ENCODE data around the gene RABGAP1L.

Gene RABGAP1L

DNA sequence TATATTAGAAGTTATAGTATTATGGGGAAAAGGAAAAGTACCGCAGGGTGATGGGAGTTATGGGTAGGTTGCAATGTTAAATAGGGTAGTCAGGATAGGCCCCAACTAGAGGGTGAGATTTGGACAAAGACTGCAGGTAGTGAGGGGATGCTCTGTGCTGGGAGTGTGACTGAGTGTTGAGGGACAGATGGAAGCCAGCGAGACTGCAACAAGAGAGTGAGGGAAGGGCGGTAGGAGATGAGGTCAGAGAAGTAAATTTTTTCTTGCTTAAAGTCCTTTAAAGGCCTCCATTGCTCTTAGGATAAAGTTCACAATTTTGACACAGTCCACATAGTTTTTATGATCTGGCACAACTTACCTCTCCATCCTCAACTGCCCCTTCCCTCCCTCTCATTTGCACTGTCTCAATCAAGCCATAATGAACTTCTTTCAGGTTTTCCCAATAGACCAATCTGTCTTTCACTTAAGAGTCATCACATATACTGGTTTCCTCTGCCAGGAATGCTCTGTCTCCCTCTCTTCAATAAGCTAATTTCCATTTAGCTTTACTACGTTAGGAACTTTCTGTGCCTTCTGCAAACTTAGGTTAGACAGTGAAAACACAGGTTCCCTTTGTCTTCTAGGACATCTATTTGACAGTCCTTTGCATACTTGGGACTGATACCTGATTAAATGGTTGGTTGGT lies 602.7 kb downstream of the RABGAP1L start:
- no peak for DNase-seq (ENCODE audit: low read depth)

- no peak for DNase-seq (ENCODE audit: low read depth)
Measured at GRCh38 chr1:174764191-174764590, 604.9 kb downstream of the RABGAP1L start.

DNA sequence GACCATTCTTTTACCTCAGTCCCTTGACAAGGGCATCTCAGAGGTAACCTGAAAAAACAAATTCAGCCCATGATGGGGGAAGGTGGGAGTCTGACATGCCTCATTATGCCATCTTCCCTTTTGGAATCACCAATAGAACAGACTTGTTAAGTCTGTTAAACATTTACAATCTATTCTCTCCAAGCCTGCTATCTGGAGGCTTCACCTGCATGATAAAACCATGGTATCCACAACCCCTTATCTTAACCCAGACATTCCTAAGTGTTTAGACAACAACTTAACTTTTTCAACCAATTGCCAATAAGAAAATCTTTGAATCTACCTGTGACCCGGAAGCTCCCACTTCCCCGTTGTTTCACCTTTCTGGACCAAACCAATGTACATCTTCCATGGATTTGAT lies 607.4 kb downstream of the RABGAP1L start:
- DNase-seq (ENCODE audit: low read depth): no peak

DNA sequence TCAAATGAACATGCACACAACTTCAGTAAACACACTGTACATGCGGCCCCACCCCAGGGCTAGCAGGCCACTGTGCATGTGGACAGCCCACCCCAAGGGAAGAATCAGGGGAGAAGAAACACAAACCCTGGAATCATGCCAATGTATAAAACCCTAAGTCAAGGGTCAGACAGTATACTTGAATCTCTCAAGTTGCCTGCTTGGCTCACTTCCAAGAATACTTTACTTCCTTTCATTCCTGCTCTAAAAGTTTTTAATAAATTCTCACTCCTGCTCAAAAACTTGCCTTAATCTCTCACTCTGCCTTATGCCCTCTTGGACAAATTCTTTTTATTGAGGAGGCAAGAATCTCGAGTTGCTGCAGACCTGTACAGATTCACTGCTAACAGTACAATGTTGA lies 609.2 kb downstream of the RABGAP1L start:
- DNase-seq (ENCODE audit: low read depth): no peak

DNA sequence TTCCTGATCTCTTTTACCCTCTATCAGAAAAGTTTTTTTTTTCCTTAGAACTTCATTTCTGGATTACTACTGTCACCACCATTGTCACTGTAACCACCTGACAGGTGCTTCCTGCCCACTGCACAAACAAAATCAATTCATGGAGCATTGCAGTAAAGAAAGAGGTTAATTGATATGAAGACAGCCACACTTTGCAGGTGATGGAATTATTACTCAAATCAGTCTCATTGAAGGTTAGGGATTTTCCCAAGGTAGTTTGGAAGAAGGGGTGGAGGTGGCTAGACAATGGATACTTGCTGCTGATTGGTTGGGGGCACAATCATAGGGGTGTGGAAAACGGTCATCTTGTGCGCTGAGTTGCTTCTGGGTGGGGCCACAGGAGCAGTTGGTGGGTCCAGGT lies 609.6 kb downstream of the RABGAP1L start:
- no peak for DNase-seq (ENCODE audit: low read depth)

GRCh38 chr1:174769961-174770549 lies 610.7 kb downstream of the RABGAP1L start:
- no peak for DNase-seq (ENCODE audit: low read depth)

GRCh38 chr1:174775621-174776020 lies 616.3 kb downstream of the RABGAP1L start:
- DNase-seq (ENCODE audit: low read depth): no peak

GRCh38 chr1:174777262-174777661 lies 617.9 kb downstream of the RABGAP1L start:
- DNase-seq (ENCODE audit: low read depth): no peak

DNA sequence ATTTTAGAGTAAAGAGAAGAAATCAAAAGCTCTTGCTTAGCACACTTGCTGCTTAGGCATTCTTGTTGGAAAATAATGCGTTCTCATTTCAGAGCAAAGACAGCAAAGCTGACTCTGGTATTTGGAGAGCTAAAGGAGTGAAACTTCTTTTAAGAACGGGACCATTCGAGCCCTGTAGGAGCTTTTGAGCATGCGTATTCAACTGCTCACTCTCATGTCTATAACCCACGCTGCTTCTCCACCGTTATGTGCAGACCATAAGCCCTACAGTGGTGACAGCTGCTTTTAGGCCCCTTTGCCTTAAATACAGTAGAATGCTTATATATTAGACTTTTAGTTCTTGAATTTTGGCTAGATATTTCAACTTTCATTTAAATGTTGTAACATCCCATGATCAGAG lies 626.2 kb downstream of the RABGAP1L start:
- no peak for DNase-seq (ENCODE audit: low read depth)

DNA sequence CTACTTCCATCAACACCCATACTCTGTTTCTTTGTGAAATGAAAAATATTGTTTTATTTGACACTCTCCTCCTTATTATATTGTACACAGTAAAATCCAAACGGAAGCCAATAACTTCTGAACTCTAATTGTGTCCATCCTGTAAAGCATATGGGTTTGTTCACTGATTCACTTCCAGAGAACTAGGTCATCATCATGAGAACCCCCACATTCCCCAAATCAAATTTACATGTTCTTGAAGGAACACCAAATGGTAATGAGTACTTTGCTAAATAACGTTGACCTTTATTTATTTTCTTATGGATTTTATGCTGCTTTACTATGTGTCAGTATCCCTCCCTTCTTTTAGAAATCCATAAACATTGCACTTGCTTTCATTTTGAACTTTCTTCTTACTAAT lies 627.0 kb downstream of the RABGAP1L start:
- no peak for DNase-seq (ENCODE audit: low read depth)

DNA sequence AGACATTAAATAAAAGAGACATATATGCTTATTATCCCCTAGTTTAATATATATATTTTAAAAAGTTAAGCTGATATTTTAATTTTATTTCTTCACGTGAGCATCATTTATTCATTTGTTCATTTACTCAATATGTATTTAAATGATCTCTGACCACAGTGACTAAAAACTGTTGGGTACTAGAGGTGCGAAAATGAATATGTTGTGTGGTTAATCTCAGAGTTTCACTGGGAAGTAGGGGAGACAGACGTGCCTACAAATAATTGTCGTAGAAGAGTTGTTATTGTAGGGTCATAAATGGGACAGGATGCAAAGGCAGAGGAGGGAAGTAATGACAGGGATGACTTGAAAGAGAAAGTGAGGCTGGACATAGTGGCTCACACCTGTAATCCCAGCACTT lies 627.4 kb downstream of the RABGAP1L start:
- no peak for DNase-seq (ENCODE audit: low read depth)

GRCh38 chr1:174788981-174789380 lies 629.7 kb downstream of the RABGAP1L start:
- no peak for DNase-seq (ENCODE audit: low read depth)

DNA sequence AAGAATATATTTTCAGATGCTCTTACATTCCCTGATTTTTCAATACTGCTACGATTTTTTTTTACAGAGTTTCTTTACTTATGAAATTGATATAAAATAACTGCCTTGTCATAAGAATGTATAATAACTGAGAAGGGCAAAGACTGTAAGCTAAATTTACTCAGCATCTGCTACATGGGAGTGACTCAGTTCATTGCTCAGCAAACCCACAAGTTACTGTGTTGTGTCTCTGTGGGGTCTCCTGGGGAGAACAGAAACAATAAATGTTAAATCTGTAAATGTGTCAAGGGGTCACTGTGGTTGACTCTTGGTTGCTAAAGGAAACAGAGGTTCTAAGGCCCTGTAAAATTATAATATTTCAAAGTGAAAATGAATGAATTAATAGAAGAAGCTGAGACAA lies 630.1 kb downstream of the RABGAP1L start:
- no peak for DNase-seq (ENCODE audit: low read depth)

DNA sequence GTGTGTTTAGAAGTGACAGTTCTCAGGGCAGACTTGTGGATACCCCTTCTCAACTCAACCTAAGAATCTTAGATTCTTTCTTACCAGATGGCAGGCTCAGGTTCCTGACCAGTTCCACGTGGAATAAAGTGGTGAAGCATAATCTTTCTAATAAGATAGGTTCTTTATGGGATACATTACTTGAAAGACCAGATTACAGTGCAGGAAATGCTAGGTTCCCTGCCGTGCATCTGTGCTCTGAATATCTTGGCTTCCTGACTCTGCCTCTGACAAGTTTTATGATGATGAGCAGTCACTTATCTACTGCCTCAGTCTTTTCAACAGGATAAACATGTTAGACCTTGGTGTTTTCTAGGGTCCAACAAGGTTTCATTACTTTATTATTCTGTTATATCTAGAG lies 632.5 kb downstream of the RABGAP1L start:
- no peak for DNase-seq (ENCODE audit: low read depth)

DNA sequence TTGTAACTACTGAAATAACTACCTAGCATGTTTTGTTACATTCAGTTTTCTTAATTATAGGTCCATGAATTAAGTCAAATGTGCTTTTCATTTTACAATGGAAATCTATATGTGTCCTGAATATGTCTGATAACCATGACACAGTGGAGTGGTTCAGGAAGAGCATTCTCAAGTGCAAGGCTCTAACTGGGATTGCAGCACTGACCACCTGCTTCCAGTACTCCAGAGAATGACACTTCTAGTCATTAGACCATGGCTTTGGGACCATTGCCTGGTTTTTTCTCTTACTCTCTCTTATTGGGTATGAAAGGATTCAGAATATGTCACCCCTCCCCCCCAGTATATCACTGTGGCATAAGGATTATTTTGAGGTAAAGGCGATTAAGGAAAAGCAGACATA lies 635.5 kb downstream of the RABGAP1L start:
- no peak for DNase-seq (ENCODE audit: low read depth)

- DNase-seq (ENCODE audit: low read depth): no peak
Measured at GRCh38 chr1:174795806-174796205, 636.5 kb downstream of the RABGAP1L start.

DNA sequence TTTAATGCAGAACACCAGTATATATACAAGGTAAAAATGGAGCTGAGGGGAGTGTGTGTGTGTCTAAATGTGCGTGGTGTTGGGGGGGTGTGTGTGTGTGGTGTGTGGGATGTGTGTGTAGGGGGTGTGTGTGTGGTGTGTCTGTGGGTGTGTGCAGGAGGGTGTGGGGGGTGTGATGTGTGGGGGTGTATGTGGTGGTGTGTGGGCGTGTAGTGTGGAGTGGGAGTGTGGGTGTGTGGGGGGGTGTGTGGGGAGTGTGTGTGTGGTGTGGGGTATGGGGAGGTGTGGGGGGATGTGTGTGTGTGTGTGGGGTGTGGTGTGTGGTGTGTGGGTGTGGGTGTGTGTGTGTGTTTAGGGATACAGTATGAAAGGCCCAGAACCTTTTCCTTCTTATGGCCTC lies 638.1 kb downstream of the RABGAP1L start:
- DNase-seq (ENCODE audit: low read depth): no peak

DNA sequence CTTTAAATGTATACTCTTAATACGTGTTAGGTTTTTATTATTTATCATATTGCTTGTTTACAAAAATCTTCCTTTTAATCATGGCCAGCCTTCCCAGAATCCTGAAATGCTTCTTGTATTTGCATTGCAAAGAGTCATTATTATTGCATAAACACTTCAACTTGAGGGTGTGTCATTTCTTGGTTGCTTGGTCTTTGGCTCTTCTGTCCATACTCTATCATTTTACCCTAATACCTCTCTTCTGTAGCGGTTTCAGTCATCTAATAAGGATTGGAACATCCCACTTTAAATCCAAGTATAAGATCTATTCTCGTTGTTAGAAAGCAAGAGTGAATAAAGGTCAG lies 639.8 kb downstream of the RABGAP1L start:
- DNase-seq (ENCODE audit: low read depth): no peak

GRCh38 chr1:174800216-174800851 lies 641.0 kb downstream of the RABGAP1L start:
- DNase-seq (ENCODE audit: low read depth): no peak

GRCh38 chr1:174800876-174801275 lies 641.6 kb downstream of the RABGAP1L start:
- DNase-seq (ENCODE audit: low read depth): no peak

- DNase-seq (ENCODE audit: low read depth): no peak
Measured at GRCh38 chr1:174809755-174810280, 650.5 kb downstream of the RABGAP1L start.

- DNase-seq (ENCODE audit: low read depth): no peak
Measured at GRCh38 chr1:174812016-174812415, 652.7 kb downstream of the RABGAP1L start.

GRCh38 chr1:174812656-174813055 lies 653.3 kb downstream of the RABGAP1L start:
- DNase-seq (ENCODE audit: low read depth): no peak

- no peak for DNase-seq (ENCODE audit: low read depth)
Measured at GRCh38 chr1:174815036-174815435, 655.7 kb downstream of the RABGAP1L start.

Measured in activated gamma-delta T cell treated with anti-CD3 and anti-CD28 coated beads, Interleukin-2, amount 50 U/mL, for 16 hours (primary cell).